Measurements from ENCODE around the gene FBXL15.

Gene FBXL15

DNA sequence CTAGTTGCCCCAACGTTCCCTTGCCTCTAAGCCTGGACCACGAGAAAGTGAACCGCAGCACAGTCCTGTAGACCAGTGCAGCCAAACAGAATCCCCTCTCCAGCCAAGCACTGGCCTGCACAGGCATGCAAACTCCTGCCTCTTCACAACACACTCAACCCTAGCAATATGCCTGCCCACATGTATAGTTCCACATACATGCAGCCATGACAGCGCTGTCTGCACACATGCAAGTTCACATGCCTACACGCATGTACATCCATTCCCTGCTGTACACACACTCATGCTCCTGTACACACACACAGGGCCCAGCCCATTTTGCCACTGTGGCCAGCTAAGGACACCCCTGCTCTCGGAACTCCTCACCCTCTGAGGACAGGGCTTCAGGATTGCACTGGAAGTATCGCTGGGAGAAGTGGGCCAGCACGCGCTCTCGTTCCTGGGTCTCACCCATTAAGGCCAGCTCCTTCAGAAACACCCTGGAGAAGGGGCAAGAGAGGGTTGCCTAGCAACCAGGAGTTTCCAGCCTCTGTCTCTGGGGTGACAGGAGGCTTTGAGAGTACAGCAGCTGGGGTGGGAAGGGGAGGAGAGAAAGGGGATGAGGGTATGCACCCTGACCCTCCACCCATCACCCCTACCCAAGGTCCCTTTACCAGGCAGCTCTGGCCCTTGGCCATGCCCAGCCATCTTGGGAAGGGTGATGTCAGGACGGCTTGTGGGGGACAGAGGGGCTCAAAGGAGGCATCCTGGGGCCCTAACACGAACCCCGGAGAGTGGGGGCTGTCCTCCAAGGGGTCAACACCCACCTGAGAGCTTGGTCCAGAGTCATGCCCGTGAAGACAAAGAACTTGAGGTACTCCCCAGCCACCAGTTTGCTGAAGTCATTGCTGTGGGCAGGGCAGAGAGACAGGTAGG is 9.0 kb upstream of the FBXL15 start:
- no peak for DNase-seq

DNA sequence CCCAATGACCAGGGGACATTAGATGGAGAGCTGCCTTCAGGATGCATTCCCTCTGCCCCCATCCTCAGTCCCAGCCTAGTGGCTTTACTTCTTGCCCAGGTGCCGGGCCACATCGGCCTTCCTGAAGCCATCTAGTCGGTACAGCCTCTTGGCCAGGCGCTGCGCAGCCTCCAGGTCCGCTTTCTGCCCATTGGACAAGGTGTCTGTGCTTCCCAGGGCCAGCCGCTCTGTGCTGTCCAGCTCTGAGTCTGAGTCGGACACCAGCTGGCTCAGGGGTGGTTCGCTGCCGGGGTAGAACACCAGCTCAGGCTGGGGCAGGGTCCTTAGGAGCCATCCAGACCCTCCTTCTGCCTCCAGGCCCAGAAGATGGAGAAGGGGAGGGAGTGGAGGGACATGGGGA is 8.3 kb upstream of the FBXL15 start:
- DNase-seq = no peak

DNA sequence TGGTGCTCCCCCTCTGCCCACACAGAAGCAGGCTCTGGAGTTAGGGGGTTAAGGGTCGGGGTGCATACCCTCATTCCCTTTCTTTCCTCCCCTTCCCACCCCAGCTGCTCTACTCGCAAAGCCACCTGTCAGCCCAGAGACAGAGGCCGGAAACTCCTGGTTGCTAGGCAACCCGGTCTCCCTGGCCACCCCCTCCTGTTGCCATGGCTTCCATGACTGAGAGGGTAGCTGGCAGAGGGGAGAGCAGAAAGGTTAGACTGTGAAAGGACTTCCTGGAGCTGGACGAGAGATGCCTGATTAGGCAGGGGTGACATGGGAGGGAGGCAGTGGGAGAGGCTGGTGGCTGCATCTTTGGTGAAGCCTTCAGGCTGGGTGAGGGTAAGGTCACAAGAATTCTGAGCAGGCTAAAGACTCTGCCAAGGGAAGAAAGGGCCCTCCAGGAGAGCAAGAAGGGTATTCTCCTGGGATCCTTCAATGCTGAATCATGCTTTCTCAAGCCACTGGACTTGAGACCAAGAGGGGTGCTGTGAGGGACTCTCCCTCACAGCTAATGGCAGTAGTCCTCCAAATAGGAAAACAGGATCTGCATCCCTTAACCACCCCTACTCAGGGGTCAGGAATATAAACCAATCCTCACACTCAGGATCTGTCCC is 7.5 kb upstream of the FBXL15 start:
- DNase-seq = no peak

DNA sequence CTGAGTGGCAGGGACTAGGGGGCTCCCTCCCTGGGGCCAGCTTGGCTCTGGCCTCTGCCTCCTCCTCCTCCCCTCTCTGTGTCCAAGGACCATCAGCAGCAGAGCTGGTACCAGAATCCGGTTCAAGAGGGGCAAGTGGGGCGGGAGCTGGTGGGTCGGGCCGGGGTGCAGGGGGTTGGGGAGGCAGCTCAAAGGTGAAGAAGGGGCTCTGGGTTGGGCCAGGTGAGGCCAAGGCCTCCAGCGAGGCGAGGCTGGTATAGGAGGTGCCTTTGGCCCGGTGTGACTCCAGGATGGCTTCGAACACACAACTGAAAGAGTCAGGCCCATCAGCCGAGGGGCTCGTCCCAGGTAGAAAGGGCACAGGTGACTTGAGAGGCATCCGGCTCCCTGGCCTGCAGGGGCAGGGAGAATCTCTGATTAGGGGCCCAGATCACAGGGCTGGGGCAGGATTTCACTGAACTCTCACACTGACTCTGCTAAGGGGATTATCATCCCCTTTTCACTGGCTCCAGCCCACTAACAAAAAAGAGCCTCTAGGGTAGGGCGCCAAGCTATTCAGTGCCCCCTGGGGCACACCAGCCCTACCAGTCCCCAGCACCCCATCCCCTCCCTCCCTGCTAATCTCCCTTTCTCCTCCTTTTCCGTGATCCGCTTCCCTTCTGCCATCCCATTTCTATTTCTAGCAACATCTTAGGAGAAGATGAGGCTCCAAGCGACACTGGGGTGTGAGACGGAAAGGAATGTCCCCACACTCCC is 6.7 kb upstream of the FBXL15 start:
- DNase-seq = no peak

DNA sequence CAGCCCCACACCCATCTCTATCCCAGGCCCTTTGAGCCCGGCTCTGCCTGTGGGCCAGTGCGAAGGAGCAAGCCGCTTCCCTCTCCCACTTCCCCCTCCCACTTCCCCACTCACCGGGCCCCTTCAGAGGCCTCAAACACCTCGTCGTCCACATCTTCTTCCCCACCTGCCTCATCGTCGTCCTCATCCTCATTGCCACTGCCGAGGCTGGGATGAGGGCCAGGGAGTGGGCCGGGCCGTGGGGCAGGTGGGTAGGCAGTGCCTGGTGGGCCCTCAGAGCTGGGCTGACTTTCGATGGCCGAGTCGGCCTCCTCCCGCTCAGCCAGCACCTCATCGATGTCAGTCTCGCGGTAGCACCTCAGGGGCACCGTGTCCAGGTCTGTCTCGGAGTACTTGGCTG is 5.9 kb upstream of the FBXL15 start:
- no peak for DNase-seq

DNA sequence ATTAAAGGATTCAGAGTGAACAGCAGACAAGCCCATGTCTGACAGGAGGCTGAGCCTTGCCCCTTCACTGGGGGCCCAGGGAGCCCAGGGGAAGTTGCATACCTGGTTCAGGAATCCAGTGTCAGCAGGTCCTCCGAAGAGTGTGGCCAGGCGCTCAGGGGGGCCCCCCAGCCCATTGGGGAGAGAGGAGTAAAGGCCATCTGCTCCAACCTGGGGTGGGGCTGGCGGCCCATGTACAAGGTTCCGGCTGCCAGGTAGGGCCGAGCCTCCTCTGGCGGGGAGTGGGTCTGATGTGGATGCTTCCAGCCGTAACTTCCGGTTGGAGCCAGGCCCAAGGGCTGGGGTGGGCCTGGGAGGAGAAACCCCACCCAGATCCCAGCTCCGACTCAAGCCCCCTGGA is 4.4 kb upstream of the FBXL15 start:
- no peak for DNase-seq

DNA sequence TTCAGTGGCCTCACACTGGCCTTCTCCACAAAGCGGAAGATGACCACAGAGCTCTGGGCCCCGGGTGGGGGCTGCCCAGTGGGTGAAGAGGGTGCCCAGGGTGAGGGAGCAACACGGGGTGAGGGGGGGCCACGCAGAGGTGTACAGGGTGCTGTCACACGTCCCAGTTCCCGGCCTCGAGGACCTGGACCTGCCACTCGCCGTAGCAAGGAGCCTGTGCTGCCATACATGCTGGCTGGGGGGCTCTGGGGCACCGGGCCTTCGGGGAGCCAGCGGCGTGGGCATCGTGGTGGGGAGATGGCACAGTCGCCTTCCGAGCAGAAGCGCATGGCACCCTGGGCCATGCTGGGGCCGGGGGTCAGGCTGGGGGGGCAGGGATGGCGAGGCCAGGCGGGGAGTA is 3.9 kb upstream of the FBXL15 start:
- DNase-seq = no peak

DNA sequence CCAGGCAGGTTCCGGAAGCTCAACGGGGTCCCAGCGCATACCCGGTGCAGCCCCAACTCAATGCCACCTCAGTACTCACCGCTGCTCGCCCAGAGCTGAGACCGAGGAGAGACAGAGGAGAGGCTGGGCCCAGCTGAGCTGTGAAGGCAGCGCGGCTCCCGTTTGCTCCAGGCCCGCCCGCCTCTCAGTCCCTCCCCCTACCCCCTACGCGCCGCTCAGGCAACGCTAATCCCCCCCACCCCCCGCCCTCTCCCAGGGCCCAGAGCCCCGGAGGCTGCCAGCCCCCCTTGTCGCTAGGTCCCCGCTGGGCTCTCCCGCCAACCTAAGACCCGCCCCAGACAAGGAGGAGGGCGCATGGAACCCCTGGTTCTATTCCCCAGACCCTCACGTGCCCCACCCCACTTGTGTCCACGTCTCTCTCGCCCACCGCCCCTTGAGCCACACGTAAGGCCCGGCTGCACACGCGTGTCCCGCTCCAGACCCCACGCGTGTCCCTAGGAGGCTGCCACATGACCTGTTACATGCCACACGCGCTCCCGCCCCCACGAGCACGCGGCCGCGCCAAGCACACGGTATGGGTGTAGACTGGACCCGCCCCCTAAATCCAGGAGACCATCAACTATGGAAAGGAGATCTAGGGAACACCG is 1.9 kb upstream of the FBXL15 start, which contains the start of gene PSD:
Gene PSD, minus strand, starts transcription at position 164 of the 647 bp plus-strand sequence. CDS start 1,747 bp downstream, outside the sequence.
- DNase-seq = no peak

DNA sequence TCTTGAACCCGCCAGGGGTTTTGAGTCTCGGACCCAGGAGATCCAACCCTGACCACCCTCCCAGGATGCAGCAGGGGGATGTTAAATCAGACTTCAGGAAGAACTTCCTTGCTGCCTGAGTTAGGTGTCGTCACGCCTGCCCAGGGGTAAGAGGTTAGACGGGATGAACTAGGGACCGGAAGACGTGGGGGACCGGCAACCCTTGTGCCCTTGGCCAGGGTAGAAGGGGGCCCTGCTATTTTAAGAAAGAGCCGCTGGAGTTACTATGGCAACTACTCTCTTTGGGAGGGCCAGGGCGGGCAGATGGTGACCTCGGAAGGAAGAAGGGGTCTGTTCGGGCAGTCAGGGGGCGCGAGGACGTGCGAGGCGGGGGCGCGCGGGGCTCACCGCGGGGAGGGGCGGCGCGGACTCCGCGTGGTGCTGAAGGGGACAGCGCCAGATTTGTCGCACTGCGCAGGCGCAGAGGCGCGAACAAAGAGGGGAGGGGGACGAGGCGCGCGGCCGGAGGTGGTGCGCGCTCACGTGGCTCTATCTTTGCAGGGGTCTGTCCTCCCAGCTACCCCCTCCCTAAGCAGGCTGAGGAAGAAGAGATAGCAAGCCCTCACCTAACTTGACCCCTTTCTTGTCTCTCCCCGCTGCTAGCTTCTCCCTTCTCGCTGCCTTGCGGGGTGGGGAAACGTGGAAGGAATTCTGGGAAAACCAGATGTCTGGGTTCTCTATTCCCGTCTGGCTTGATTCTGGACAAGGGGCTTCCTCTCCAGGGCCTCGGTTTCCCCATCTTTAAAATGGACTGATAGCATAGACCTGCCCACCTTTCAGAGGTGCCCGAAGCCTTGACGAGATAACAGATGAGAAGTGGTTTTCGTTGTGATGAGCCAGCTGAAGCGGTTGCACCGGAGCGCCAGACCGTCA is 1.1 kb upstream of the FBXL15 start:
- peak; percentile 19 to 29 for DNase-seq

DNA sequence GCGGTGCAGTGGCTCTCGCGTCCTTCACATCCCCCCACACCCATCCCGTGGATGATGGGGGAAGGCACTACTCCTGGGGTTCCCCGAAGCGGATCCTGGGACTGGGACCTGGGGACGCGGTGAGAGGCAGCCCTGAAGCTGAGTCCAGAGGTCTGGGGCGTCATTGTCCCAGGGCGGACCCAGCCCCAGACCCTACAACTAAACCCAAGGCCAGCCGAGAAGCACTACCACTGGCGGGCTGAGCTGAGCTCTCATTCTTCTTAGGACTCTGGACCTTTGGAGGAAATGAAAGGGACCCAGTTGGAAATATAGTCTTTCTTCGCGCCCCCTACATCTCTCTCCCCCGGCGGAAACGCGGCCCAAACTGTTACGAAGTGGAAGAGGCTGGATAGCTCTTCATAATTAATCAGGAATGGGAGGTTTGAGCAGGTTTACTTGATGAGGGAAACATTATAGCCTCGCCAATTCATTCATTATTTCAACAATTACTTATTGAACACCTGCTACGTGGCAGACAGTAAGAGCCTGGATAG is 389 bp upstream of the FBXL15 start:
- DNase-seq = no peak

DNA sequence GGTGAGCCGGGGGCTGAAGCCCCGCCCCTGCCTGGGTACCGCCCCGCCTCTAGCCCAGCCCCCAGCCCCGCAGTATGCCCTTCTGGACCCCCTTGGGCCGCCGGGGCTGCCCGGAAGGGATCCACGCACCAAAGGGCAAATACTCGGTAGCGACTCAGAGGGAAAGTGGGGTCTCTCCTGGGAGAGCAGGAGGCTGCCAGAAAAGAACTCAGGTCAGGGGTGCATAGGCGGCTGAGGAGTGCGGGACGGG is 796 bp downstream of the FBXL15 start:
- DNase-seq = no peak

DNA sequence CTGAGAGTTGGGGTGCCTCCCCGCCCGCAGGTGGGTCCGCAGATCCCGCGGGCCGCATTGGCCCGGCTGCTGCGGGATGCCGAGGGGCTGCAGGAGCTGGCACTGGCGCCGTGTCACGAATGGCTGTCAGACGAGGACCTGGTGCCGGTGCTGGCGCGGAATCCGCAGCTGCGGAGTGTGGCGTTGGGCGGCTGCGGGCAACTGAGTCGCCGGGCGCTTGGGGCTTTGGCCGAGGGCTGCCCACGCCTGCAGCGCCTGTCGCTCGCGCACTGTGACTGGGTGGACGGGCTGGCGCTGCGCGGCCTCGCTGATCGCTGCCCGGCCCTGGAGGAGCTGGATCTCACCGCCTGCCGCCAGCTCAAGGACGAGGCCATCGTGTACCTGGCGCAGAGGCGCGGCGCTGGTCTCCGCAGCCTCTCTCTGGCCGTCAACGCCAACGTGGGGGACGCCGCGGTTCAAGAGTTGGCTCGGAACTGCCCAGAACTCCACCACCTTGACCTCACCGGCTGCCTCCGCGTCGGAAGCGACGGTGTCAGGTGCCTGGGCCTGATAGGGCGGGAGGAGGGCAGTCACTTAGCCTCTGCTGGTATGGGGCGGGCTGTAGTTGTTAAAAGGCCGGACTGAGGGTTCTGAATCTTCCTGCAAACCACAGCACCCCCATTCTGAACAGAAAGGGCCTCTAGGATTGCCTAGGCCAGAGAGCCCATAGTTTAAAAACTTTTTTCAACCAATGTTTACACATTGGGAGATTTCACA is 1.3 kb downstream of the FBXL15 start:
- DNase-seq = no peak

DNA sequence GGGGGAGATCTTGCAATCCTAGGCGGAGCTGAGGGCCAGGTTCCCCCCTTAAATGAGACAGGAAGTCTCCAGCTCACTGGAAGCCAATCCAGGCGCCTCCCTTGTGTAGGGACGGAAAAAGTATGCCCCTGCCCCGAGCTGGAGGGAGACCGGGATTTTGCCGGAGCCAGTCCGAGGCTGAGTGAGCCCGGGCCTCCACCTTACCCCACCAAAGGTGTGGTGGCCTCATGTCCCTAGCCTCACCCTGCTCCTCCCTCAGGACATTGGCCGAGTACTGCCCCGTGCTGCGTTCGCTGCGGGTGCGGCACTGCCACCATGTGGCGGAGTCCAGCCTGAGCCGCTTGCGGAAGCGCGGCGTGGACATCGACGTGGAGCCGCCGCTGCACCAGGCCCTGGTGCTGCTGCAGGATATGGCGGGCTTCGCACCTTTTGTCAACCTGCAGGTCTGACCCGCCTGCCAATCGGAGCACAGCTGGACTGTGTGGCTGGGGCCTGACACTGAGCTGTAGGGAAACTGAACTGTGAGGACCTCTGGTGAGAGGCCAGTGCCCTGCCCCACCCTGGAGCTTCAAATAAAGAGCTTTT is 2.0 kb downstream of the FBXL15 start:
- DNase-seq = peak in 1 of 2 donors; percentile 43

DNA sequence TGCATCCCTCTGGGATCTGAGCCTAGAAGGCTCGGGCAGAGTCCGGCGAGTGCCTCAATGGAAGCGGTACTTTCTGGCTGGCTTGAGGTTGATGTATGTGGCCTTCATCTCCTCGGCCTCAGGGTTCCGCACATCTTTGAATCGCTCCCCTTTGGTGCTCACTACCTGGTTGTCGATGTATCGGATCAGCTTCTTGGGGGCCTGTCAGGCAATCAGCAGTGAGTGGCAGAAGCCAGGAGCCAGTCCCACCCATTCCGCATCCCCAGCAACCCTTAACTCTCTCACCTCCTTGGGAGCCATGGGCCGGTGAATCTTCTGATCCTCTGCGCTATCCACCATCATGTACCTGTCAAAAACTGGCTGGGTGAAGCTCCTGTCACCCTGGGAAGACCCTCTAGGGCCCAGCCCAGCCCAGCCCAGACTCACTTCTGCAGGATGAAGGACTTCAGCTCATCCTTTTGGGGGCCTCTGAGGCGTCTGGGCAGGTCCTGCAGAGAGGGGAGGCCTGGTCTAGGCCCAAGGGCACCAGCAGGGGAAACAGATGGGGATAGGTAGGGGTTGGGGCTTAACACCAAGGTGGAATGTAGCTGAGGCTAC is 2.8 kb downstream of the FBXL15 start:
- DNase-seq = no peak

DNA sequence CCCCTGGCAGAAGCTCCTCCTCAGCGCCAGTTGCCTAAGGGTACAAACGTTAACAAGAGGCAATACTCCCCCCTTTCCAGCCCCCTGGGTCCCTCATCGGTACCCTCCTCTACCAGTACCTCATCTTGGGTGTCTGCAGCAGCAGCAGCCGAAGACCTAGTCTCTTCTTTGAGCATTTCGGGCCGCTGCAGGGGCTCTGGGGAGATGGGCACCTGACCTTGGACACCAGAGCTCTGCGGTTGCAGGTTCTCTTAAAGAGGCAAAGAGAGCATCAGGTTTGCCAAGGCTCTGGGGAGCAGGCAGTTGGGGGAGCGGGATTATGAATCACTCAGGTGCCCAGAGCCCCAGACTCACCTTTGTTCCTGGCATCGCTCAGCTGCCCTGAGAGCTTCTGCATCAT is 3.5 kb downstream of the FBXL15 start:
- no peak for DNase-seq

DNA sequence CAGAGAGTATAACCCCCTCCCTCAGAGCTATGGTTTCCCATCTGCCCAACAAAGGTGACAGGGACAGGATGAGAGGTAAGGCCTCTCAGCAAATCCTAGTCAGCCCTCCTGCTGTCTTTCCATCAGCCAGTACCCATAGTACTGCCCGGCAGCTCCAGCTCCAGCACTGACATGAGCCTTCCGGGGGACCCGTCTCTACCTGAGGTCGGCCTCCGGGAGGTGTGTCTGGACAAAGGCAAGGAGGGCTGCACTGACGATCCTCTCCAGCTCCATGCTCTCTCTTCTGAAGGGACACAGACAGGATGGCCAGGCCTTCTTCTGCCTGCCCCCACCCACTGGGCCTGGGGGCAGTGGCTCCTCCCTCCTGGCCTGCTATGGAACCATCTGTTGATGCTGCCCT is 4.3 kb downstream of the FBXL15 start:
- no peak for DNase-seq

DNA sequence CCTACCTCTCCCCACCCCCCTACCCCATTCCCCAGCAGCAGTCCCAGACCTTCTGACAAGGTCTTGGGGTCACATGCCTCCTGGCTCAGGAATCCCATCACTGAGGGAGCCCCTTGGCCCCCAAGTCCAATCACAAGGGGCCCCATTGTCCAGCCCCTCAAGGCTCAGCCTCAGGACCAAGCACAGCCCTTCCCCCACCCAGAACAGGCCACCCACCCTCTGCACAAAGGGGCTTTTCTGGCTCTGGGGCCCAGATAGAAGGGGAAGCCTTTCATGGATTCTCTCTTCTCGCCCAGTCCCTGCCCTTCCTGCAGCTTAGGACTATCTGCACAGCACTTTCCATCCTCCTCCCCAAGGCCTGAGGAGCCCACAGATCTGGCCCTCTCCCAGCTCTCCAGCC is 4.8 kb downstream of the FBXL15 start:
- DNase-seq = no peak

DNA sequence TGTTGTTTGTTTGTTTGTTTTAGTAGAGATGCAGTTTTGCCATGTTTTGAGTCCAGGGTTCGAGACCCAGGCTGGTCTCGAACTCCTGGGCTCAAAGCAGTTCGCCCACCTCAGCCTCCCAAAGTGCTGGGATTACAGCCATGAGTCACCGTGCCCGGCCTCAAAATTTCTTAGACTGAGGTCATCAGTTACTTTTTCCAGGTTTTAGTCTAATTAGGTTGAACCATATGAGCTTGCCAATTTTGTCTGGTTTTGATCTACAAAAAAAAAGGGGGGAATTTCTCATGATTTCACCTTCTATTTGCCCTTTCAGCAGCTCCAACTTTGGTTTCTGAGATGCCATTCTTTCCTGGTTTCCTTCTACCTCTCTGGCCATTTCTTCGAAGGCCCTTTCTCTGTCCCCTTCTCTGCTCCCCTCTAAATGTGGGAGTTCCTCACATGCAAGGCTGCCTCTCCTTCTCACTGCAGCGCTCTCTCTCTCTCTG is 6.2 kb downstream of the FBXL15 start:
- no peak for DNase-seq

DNA sequence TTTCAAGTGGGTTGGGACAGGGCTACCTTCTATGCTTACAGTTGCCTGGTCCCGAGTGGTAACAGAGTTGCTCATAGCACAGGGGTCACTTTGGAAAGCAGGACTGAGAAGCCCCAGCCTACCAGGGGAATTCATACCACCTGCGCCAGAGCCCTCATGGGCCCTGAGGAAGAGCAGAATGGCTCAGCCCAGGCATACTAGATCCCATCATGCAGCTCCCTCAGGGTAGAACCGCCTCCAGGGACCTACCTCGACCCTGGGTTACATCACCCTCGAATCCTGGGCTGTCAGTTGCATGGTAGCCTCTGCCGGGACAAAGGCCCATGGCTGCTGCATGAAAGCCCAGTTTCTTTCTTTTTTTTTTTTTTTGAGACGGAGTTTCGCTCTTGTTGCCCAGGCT is 8.8 kb downstream of the FBXL15 start:
- DNase-seq = no peak

DNA sequence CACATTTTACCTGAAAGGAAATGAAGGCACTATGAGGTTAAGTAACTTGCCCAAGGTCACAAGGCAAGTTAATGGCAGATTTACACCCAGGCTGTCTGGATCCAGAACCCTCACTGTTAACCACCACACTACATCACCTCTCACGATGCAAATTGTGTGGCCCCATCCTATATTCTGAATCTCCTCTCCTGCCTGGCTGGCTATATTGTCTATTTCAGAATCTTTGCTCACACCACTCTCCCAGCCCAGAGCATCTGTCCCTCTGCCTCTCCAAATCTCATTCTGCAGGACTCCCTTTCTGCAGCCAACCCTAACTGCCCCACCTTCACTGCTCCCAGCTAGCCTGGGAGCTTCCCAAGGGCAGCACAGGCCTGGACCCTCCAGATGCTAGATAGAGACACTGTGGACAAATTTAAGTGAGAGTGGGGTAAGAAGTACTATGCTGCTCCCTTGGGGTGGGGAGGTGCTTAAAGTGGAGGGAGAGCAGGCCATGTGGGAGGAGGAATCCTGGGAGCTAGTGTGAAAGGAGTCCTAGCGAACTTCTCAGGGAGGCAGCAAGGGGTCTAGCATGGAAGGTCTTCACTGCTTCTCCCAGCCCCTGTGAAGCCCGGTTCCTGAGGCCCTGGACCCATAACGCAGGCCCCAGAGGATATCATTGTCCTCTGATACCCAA is 11.0 kb downstream of the FBXL15 start:
- DNase-seq = no peak
